Astrocyte of the spinal cord (primary cell): ENCODE measurements around the gene ADGRV1.

Source experiments
- DNase-seq: peaks from one replicate; pipeline ENCODE4 v3.0.0; 2011; ENCODE audit warnings: low read depth, low spot score
- H3K4me3 ChIP-seq: 2 replicates; pipeline ENCODE4 v1.5.1; 2011; ENCODE audit warnings: low read depth, mild to moderate bottlenecking, low read length, moderate library complexity
- in situ Hi-C: cut with HindIII; loops from 2 replicates; pipeline ENCODE4 v1.10.0; 2017; ENCODE audit warnings: low sequenced_read_pairs
- TF ChIP-seq, protein P1 (sequence below): IDR thresholded peaks from 2 replicates; pipeline ENCODE4 v1.5.1; 2012; ENCODE audit warnings: low read depth, mild to moderate bottlenecking, low read length, inconsistent platforms

The ADGRV1 gene

GRCh38 chr5:90930062-90930461 is 371.5 kb downstream of the ADGRV1 start:
- in situ Hi-C loops = no loop called here
- TF ChIP-seq, protein P1, sequence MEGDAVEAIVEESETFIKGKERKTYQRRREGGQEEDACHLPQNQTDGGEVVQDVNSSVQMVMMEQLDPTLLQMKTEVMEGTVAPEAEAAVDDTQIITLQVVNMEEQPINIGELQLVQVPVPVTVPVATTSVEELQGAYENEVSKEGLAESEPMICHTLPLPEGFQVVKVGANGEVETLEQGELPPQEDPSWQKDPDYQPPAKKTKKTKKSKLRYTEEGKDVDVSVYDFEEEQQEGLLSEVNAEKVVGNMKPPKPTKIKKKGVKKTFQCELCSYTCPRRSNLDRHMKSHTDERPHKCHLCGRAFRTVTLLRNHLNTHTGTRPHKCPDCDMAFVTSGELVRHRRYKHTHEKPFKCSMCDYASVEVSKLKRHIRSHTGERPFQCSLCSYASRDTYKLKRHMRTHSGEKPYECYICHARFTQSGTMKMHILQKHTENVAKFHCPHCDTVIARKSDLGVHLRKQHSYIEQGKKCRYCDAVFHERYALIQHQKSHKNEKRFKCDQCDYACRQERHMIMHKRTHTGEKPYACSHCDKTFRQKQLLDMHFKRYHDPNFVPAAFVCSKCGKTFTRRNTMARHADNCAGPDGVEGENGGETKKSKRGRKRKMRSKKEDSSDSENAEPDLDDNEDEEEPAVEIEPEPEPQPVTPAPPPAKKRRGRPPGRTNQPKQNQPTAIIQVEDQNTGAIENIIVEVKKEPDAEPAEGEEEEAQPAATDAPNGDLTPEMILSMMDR = no peak
- no peak for DNase-seq
- H3K4me3 ChIP-seq = no peak overlapping the region

DNA sequence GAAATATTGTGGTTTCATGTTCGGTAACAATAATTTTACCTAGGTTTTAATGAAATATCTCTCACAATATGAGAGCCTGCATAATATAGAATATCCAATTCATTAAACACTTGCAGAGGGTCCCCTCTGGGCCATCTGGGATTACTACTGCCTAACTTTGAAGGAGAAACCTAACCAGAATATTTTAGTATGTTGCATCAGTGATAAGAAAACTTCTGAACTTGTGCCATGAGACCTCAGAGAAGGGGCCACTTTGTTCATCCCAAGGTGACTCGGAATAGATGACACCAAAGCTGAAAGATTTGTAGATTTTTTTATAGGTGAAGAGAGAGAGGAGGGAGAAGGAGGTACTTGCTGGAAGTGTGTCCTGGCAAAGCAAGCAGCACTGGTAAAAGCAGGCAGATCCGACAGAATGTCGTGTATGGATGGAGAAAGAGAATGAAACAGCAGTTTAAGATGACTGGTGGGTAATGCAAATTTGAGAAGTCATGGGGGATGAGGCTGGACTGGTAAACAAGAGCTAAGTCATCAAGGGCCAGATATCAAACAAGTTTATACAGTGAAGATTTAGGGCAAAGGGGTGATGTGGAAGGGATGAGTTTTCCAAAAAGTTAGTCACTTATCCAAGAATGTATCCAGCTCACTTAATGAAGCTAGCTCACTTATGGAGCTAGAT is 372.3 kb downstream of the ADGRV1 start:
- no peak overlapping the region for H3K4me3 ChIP-seq
- TF ChIP-seq, protein P1 = no peak
- no peak for DNase-seq
- in situ Hi-C loops = no loop called here

GRCh38 chr5:90932052-90932699 is 373.6 kb downstream of the ADGRV1 start:
- H3K4me3 ChIP-seq = no peak overlapping the region
- in situ Hi-C loops = no loop called here
- TF ChIP-seq, protein P1 = peak; percentile 76
- peak; percentile 54 for DNase-seq

GRCh38 chr5:90933298-90933697 is 374.7 kb downstream of the ADGRV1 start:
- TF ChIP-seq, protein P1 = no peak
- in situ Hi-C loops = no loop called here

DNA sequence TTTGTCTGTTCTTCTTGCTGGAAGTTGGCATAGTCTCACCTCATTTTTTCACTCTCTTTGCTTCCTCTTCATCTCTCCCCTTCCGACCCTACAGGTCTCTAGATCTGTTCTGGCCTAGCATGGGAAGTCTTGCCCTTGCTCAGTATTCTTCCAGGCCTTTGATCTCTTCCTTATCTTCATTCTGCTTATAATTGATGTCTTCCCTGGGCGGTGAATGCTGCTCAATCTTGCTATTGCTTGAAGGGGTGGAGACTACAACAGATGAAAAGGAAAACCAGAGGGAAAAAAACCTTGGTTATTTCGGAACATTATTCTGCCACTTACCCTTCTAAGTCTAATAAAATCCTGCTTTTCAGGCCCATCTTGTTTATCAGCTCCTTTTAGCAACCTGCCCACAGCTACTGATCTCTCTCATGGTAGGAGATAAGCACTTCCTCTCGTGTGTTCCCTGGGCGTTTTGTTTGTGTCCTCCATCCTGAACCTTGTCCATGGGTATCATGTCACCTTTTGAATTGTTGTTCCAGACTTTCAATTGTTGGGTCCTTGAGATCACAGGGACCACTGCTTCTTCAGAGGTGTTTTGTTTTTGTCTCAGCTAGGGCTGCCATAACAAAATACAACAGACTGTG is 375.6 kb downstream of the ADGRV1 start:
- TF ChIP-seq, protein P1 = no peak
- DNase-seq = no peak
- in situ Hi-C loops = no loop called here
- H3K4me3 ChIP-seq = no peak overlapping the region

More at GRCh38 chr5:90933298-90933697, 374.7 kb downstream of the ADGRV1 start:
- no peak overlapping the region for H3K4me3 ChIP-seq
- DNase-seq = no peak

- H3K4me3 ChIP-seq = no peak overlapping the region
- TF ChIP-seq, protein P1 = no peak
- in situ Hi-C loops = no loop called here
- no peak for DNase-seq
These were observed 376.1 kb downstream of the ADGRV1 start for GRCh38 chr5:90934738-90935137.
